ENCODE results near the gene KIF6.
"Not testable (repeated sequence)": the region's sequence is repeated elsewhere in the genome, so short reads cannot be mapped to it uniquely, and the experiment has no call there.

The KIF6 gene

GRCh38 chr6:39543095-39543494, 182.1 kb downstream of the KIF6 start:
- DNase-seq, result no peak

- DNase-seq, result no peak
These were observed 184.8 kb downstream of the KIF6 start for GRCh38 chr6:39540454-39540853.

- no peak for DNase-seq
These were observed 194.9 kb downstream of the KIF6 start for GRCh38 chr6:39530201-39530759.

- DNase-seq, result no peak
These were observed 197.2 kb downstream of the KIF6 start for GRCh38 chr6:39527792-39528564.

- DNase-seq, result no peak
These were observed 201.2 kb downstream of the KIF6 start for GRCh38 chr6:39524007-39524406.

GRCh38 chr6:39521958-39522357, 203.2 kb downstream of the KIF6 start:
- DNase-seq, result no peak

- DNase-seq, result no peak
These were observed 204.3 kb downstream of the KIF6 start for GRCh38 chr6:39520916-39521315.

- DNase-seq, result no peak
These were observed 204.8 kb downstream of the KIF6 start for GRCh38 chr6:39520411-39520810.

- DNase-seq, result no peak
These were observed 207.0 kb downstream of the KIF6 start for GRCh38 chr6:39518221-39518620.

- no peak for DNase-seq
These were observed 207.5 kb downstream of the KIF6 start for GRCh38 chr6:39517756-39518155.

- no peak for DNase-seq
These were observed 208.7 kb downstream of the KIF6 start for GRCh38 chr6:39516471-39516870.

GRCh38 chr6:39515471-39515870, 209.7 kb downstream of the KIF6 start:
- no peak for DNase-seq

GRCh38 chr6:39515006-39515405, 210.2 kb downstream of the KIF6 start:
- no peak for DNase-seq

- DNase-seq, result not testable (repeated sequence)
These were observed 215.4 kb downstream of the KIF6 start for GRCh38 chr6:39509831-39510230.

- no peak for DNase-seq
These were observed 216.7 kb downstream of the KIF6 start for GRCh38 chr6:39508515-39508914.

- DNase-seq, result no peak
These were observed 217.7 kb downstream of the KIF6 start for GRCh38 chr6:39507331-39507998.

GRCh38 chr6:39502362-39502955, 222.7 kb downstream of the KIF6 start:
- not testable (repeated sequence) for DNase-seq

- no peak for DNase-seq
These were observed 226.2 kb downstream of the KIF6 start for GRCh38 chr6:39499053-39499452.

- DNase-seq, result no peak
These were observed 227.1 kb downstream of the KIF6 start for GRCh38 chr6:39498096-39498495.

GRCh38 chr6:39496915-39497314, 228.3 kb downstream of the KIF6 start:
- DNase-seq, result no peak

GRCh38 chr6:39496456-39496855, 228.8 kb downstream of the KIF6 start:
- no peak for DNase-seq

GRCh38 chr6:39495640-39496039, 229.6 kb downstream of the KIF6 start:
- DNase-seq, result no peak

GRCh38 chr6:39494998-39495397, 230.2 kb downstream of the KIF6 start:
- no peak for DNase-seq

- DNase-seq, result no peak
These were observed 231.4 kb downstream of the KIF6 start for GRCh38 chr6:39493777-39494176.
